Body of pancreas (tissue), 4 donors: Measurements from ENCODE around the gene ATAT1. TPM values are rescaled to one million over a fixed set of nuclear protein-coding genes. Genes with fewer than 3 reads are reported as not detected.
"Not testable (repeated sequence)": the region's sequence is repeated elsewhere in the genome, so short reads cannot be mapped to it uniquely, and the experiment has no call there.

Source experiments
- ATAC-seq: fragments of 150-250 bp; one replicate; pipeline ENCODE4 v1.9.1; 2016
- DNase-seq, 4 donors: peaks; one replicate each; pipeline ENCODE4 v3.0.0-alpha.2; 2019
- H3K27ac ChIP-seq, 4 donors: fragments of 200-600 bp; sonication (generic); 1 replicate in 3 of 4; 2 replicates in 1 of 4; pipeline versions ENCODE4 v1.5.1 to v1.6.1; 2016 to 2019; ENCODE audit warnings: mild to moderate bottlenecking in 1 of 4, mixed read lengths in 1 of 4, moderate library complexity in 1 of 4
- H3K27me3 ChIP-seq, 2 donors: fragments of 200-600 bp; sonication (generic); one replicate each; pipeline ENCODE4 v1.6.0; 2016; ENCODE audit warnings: mild to moderate bottlenecking in 1 of 2
- H3K36me3 ChIP-seq, 2 donors: fragments of 200-600 bp; sonication (generic); replicated peaks in 1 of 2; 2 replicates each; pipeline ENCODE4 v1.5.1; 2016; ENCODE audit warnings: low read depth in 2 of 2; ENCODE audit not compliant: insufficient read depth in 1 of 2
- H3K4me1 ChIP-seq: fragments of 200-600 bp; sonication (generic); one replicate; pipeline ENCODE4 v1.6.0; 2016
- H3K4me3 ChIP-seq, 2 donors: fragments of 200-600 bp; sonication (generic); 1 replicate in 1 of 2; 2 replicates in 1 of 2; pipeline ENCODE4 v1.5.1; 2016 to 2019
- H3K9me3 ChIP-seq, 3 donors: fragments of 200-600 bp; sonication (generic); 1 replicate in 2 of 3; 2 replicates in 1 of 3; pipeline ENCODE4 v1.5.1; 2016
- CTCF ChIP-seq, 7 experiments: fragments of 450-650 bp in 4 of 7; fragments of 200-600 bp in 3 of 7; sonication (generic) in 3 of 7; IDR thresholded peaks; one replicate each; pipeline ENCODE4 v1.5.1; 2016 to 2019; ENCODE audit warnings: antibody characterized with exemption in 7 of 7
- POLR2A ChIP-seq, 3 donors: fragments of 450-650 bp; IDR thresholded peaks; one replicate each; pipeline ENCODE4 v1.6.1; 2016; ENCODE audit warnings: antibody characterized with exemption in 3 of 3, mild to moderate bottlenecking in 2 of 3
- WGBS, 2 donors: methylation state at CpG; one replicate each; pipeline ENCODE4 v1.1.5; 2017; 5-methylcytosine and 5-hydroxymethylcytosine counted together
- intact Hi-C: fragments of 100-400 bp; cut with DNase I; formaldehyde crosslinking; loops from one replicate; pipeline ENCODE4 v1.15.1; 2023
- total RNA-seq, 2 donors: library from RNA; depleted of rRNA; stranded (reverse); fragments of >200 nt; gene quantifications; one replicate each; pipeline ENCODE4 v1.1.0, GENCODE V29; 2016

ATAT1 gene
- total RNA-seq, 2 donors from 2014 or later, result 2.0 to 5.4 TPM

GRCh38 chr6:30657454-30657853 is 30.8 kb downstream of the ATAT1 start:
- Histone ChIP-seq H3K27me3 (no peaks in the 10 kb centered on the region), H3K9me3 (no peaks in the 10 kb centered on the region), H3K4me3 (no peak overlapping the region), H3K4me1 (no peaks in the 10 kb centered on the region), H3K36me3 (peaks cover 13 to 56% of the 10 kb centered on the region in 2 donors), H3K27ac (no peak overlapping the region)
- DNase-seq (no peak), ATAC-seq (no peak)
- intact Hi-C loops, result no loop called here
- TF ChIP-seq POLR2A (IDR thresholded peaks at IDR 0.05), result no peak
- TF ChIP-seq CTCF (IDR thresholded peaks at IDR 0.05), result no peak

GRCh38 chr6:30657922-30658321 is 31.2 kb downstream of the ATAT1 start:
- DNase-seq, ATAC-seq, H3K4me1 ChIP-seq, H3K27me3 ChIP-seq, intact Hi-C loops, H3K4me3 ChIP-seq, H3K27ac ChIP-seq, H3K9me3 ChIP-seq: not testable (repeated sequence)
- peaks cover 18 to 56% of the 10 kb centered on the region in 2 donors for H3K36me3 ChIP-seq
- 90 to 92% methylated on average over 5 of the region's 5 CpGs for WGBS, 2 donors

GRCh38 chr6:30664994-30665767 is 38.5 kb downstream of the ATAT1 start:
- peaks cover 17 to 42% of the 10 kb centered on the region in 2 donors for H3K36me3 ChIP-seq
- no peaks in the 10 kb centered on the region for H3K27me3 ChIP-seq
- intact Hi-C loops, result no loop called here
- no peaks in the 10 kb centered on the region for H3K9me3 ChIP-seq
- no peak for TF ChIP-seq POLR2A (IDR thresholded peaks at IDR 0.05)
- TF ChIP-seq CTCF (IDR thresholded peaks at IDR 0.05), result no peak
- H3K4me3 ChIP-seq, result no peak overlapping the region
- no peak overlapping the region for H3K27ac ChIP-seq
- ATAC-seq (no peak), DNase-seq (no peak)
- H3K4me1 ChIP-seq, result no peaks in the 10 kb centered on the region
- 89 to 92% methylated on average over 33 to 34 of the region's 34 CpGs for WGBS, 2 donors

- WGBS, 2 donors, result 63 to 66% methylated on average over 2 of the region's 2 CpGs
- H3K4me3 ChIP-seq, H3K9me3 ChIP-seq, intact Hi-C loops, H3K27ac ChIP-seq, H3K27me3 ChIP-seq, H3K4me1 ChIP-seq, ATAC-seq: not testable (repeated sequence)
- peaks cover 17 to 46% of the 10 kb centered on the region in 2 donors for H3K36me3 ChIP-seq
- DNase-seq, result peak in 1 of 4 donors; percentile 27
Observed at GRCh38 chr6:30666300-30666699, 39.6 kb downstream of the ATAT1 start.

GRCh38 chr6:30670760-30671527 is 44.3 kb downstream of the ATAT1 start:
- WGBS, 2 donors, result 83 to 86% methylated on average over 27 of the region's 27 CpGs
- H3K27me3 ChIP-seq, result no peaks in the 10 kb centered on the region
- H3K4me3 ChIP-seq, result no peak overlapping the region
- H3K4me1 ChIP-seq, result peaks cover 16% of the 10 kb centered on the region
- peaks cover 0 to 10% of the 10 kb centered on the region in 2 donors for H3K36me3 ChIP-seq
- no peak overlapping the region for H3K27ac ChIP-seq
- TF ChIP-seq CTCF (IDR thresholded peaks at IDR 0.05) (no peak), POLR2A (IDR thresholded peaks at IDR 0.05) (no peak)
- intact Hi-C loops, result no loop called here
- no peaks in the 10 kb centered on the region for H3K9me3 ChIP-seq
- DNase-seq, result no peak
- ATAC-seq, result no peak
